Chondrocyte (in vitro differentiated cells): Measurements from ENCODE around the gene SSUH2. TPM values are rescaled to one million over a fixed set of nuclear protein-coding genes. Genes with fewer than 3 reads are reported as not detected.
"Not testable (repeated sequence)": the region's sequence is repeated elsewhere in the genome, so short reads cannot be mapped to it uniquely, and the experiment has no call there.

ENCODE experiments used
- DNase-seq: peaks from one replicate; pipeline ENCODE4 v3.0.0; 2021; ENCODE audit warnings: mixed read lengths, low spot score
- H3K27ac Mint-ChIP-seq: one replicate; pipeline ENCODE4 v1.8.0; 2021; ENCODE audit warnings: mild to moderate bottlenecking, moderate library complexity, mixed read lengths; ENCODE audit not compliant: unreplicated experiment
- H3K27me3 Mint-ChIP-seq: 2 replicates; pipeline ENCODE4 v1.8.0; 2021; ENCODE audit warnings: low read depth, mixed read lengths
- H3K36me3 Mint-ChIP-seq: 2 replicates; pipeline ENCODE4 v1.8.0; 2021; ENCODE audit warnings: low read depth, mixed read lengths
- H3K4me1 Mint-ChIP-seq: 2 replicates; pipeline ENCODE4 v1.8.0; 2021; ENCODE audit warnings: low read depth, mild to moderate bottlenecking, mixed read lengths
- H3K4me3 Mint-ChIP-seq: one replicate; pipeline ENCODE4 v1.8.0; 2021; ENCODE audit warnings: mild to moderate bottlenecking, moderate library complexity, mixed read lengths; ENCODE audit not compliant: unreplicated experiment
- H3K9me3 Mint-ChIP-seq: 2 replicates; pipeline ENCODE4 v1.8.0; 2021; ENCODE audit warnings: low read depth, mixed read lengths
- total RNA-seq: library from RNA; stranded (reverse); gene quantifications from 3 replicates; pipeline ENCODE4 v1.2.1, GENCODE V29; 2021
- TF ChIP-seq, protein P1 (sequence below): fragments of 200-600 bp; sonication (generic); IDR thresholded peaks from 2 replicates; pipeline ENCODE4 v1.5.0; 2021; ENCODE audit warnings: antibody characterized with exemption, mild to moderate bottlenecking, moderate library complexity

The SSUH2 gene
- total RNA-seq, 1 donor from 2014 or later, result not detected

DNA sequence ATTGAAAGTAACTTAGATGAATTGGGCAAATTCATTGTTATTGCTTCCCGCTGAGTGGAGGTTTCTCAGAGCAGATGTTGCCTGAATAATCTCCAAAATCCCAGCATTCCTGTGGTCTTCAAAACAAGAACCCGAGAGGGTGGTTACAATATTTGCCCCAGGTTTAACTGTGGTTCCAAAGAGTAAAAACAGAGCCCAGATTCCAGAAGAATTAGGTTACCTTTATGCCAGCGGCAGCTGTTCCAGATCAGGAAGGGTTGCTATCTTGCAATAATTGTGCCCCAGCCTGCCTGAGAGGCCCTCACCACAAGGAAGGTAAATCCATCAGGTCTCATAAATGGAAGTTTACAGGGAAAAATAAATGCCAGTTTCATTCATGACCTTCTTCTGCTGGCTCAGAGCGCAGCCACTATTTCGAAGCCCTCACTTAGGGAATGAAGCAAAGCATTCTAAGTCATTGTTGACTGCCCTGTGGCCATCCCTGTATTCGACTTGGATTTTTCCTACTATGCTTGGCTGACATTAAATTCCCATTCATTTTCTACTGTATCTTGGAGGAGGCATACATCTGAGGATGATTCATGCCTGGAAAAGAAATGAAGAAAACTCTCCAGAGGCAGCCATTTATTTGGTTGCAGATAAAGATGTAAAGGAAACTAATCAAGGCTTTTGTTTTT lies 54.6 kb downstream of the SSUH2 start:
- Mint-ChIP-seq H3K9me3 (peaks cover 4% of the 10 kb centered on the region), H3K27ac (peak overlapping the region; percentile 71)

DNA sequence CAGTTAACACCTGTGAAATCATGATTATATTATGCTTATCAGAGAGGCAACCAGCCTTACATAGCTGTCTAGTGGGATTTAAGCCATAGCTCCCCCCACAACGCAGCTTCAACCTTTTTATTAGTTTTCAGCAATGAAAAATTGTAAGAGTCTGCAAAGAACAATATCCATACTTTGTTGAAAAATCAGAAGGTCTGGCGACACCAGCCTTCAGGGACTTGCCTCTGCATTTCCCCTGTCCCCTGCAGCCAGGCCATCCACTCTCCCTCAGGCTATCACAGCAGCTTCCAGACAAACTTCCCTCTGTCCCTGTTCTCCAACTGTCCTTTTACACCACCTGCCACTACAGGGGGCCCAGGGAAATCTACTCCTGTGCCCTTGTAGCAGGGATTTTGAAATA lies 59.9 kb downstream of the SSUH2 start:
- no peaks in the 10 kb centered on the region for H3K36me3 Mint-ChIP-seq
- no peak overlapping the region for H3K4me3 Mint-ChIP-seq
- peaks cover 4% of the 10 kb centered on the region for H3K9me3 Mint-ChIP-seq
- TF ChIP-seq, protein P1, sequence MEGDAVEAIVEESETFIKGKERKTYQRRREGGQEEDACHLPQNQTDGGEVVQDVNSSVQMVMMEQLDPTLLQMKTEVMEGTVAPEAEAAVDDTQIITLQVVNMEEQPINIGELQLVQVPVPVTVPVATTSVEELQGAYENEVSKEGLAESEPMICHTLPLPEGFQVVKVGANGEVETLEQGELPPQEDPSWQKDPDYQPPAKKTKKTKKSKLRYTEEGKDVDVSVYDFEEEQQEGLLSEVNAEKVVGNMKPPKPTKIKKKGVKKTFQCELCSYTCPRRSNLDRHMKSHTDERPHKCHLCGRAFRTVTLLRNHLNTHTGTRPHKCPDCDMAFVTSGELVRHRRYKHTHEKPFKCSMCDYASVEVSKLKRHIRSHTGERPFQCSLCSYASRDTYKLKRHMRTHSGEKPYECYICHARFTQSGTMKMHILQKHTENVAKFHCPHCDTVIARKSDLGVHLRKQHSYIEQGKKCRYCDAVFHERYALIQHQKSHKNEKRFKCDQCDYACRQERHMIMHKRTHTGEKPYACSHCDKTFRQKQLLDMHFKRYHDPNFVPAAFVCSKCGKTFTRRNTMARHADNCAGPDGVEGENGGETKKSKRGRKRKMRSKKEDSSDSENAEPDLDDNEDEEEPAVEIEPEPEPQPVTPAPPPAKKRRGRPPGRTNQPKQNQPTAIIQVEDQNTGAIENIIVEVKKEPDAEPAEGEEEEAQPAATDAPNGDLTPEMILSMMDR, result no peak
- H3K27ac Mint-ChIP-seq, result no peak overlapping the region
- H3K4me1 Mint-ChIP-seq, result peaks cover 19% of the 10 kb centered on the region
- DNase-seq, result no peak
- no peaks in the 10 kb centered on the region for H3K27me3 Mint-ChIP-seq

More for the DNA sequence above, 54.6 kb downstream of the SSUH2 start:
- Mint-ChIP-seq H3K4me1 (peaks cover 46% of the 10 kb centered on the region), H3K36me3 (no peaks in the 10 kb centered on the region), H3K4me3 (no peak overlapping the region), H3K27me3 (no peaks in the 10 kb centered on the region)
- TF ChIP-seq, protein P1, result no peak
- no peak for DNase-seq

DNA sequence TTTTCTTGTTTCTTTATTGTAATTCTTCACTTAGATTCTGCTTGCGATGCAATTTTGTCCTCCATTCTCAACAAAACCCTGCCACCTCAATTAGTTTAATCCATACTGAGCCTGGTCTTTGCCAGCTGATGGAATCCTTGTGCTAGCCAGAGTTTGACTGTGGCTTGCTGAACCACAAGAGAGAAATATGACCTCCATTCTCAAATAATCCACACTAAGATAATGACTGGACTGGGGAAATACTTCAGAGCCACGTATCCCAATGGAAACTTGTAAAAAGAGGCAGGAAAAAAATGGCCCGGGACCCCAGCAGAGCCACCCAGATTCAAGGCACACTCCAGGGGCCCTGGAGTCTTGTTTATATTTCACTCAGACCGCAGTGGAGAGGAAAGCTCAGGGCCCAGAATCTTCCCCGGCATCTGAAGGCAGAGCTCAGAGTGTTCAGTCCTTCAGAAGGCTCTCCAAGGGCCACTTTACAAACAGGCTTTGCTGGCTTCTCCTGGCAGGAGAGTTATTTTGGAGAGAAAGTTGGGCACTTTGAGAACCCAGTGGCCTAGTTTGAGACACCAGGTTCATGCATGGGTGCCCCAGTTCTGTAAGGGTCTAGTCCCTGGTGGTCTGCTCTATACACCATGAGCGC lies 62.7 kb downstream of the SSUH2 start:
- DNase-seq, result no peak
- TF ChIP-seq, protein P1, result no peak
- H3K9me3 Mint-ChIP-seq, result peaks cover 4% of the 10 kb centered on the region
- no peak overlapping the region for H3K4me3 Mint-ChIP-seq
- no peaks in the 10 kb centered on the region for H3K27me3 Mint-ChIP-seq
- H3K27ac Mint-ChIP-seq, result no peak overlapping the region
- no peaks in the 10 kb centered on the region for H3K36me3 Mint-ChIP-seq
- peaks cover 39% of the 10 kb centered on the region for H3K4me1 Mint-ChIP-seq

DNA sequence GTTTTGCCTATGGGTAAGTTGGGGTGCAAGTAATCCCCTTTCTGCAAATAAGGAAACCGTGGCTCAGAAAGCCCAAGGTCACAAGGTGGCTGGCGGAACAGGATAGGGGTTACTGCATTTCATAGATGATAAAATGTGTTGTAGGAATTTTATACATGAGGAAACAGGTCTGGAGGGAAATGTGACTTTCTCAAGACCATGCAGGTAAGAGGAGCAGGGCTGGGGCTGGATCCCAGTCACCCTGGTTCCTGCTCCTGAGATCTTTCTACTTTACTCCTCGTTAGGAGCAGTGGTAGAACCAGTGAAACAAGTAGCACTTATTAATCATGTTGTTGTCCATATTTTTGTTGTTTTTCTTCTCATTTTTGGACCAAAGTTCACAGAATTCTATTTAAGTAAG lies 63.2 kb downstream of the SSUH2 start:
- H3K27me3 Mint-ChIP-seq, result no peaks in the 10 kb centered on the region
- H3K4me3 Mint-ChIP-seq, result no peak overlapping the region
- DNase-seq, result no peak
- H3K27ac Mint-ChIP-seq, result no peak overlapping the region
- H3K9me3 Mint-ChIP-seq, result peaks cover 4% of the 10 kb centered on the region
- H3K36me3 Mint-ChIP-seq, result no peaks in the 10 kb centered on the region
- TF ChIP-seq, protein P1, result no peak
- H3K4me1 Mint-ChIP-seq, result peaks cover 45% of the 10 kb centered on the region

DNA sequence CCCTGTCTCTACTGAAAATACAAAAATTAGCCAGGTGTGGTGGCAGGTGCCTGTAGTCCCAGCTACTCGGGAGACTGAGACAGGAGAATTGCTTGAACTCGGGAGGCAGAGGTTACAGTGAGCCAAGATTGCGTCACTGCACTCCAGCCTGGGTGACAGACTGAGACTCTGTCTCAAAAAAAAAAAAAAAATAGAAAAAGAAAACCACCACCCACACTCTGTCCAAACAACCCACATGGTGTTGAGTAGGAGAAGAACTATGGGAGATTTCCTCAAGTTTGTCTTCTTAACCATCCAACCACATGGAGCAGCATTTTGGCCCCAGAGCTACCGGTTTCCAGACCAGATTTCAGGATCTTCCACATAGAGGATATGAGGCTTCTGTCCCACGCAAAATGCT lies 64.2 kb downstream of the SSUH2 start:
- H3K36me3 Mint-ChIP-seq, H3K9me3 Mint-ChIP-seq, H3K4me3 Mint-ChIP-seq, H3K27ac Mint-ChIP-seq, H3K27me3 Mint-ChIP-seq, DNase-seq: not testable (repeated sequence)
- H3K4me1 Mint-ChIP-seq, result peaks cover 54% of the 10 kb centered on the region
